CD4-positive, alpha-beta T cell treated with Interleukin-21 for 1 hour (primary cell): ENCODE results near the gene CXADR.

Source experiments
- DNase-seq: peaks from one replicate; pipeline ENCODE4 v3.0.0-alpha.2; 2020

The CXADR gene

DNA sequence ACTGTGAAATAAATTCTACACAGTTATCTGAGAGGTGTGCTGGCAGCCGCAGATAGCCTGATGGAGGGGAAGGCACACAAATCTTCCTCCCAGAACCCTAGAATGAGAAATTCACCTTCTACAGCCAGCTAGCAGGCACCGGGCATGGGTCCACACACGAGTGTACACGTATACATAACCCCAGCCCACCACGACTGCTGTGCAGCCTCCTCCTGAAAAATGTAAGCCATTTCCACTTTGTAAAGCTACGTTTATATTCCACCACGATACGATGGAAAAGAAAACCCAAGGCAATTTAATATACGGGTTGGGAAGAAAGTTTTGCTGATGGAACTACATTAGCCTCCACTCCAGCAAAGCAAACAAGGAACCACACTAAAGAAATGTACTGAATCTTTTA is 98.1 kb downstream of the CXADR start:
- DNase-seq = no peak

DNA sequence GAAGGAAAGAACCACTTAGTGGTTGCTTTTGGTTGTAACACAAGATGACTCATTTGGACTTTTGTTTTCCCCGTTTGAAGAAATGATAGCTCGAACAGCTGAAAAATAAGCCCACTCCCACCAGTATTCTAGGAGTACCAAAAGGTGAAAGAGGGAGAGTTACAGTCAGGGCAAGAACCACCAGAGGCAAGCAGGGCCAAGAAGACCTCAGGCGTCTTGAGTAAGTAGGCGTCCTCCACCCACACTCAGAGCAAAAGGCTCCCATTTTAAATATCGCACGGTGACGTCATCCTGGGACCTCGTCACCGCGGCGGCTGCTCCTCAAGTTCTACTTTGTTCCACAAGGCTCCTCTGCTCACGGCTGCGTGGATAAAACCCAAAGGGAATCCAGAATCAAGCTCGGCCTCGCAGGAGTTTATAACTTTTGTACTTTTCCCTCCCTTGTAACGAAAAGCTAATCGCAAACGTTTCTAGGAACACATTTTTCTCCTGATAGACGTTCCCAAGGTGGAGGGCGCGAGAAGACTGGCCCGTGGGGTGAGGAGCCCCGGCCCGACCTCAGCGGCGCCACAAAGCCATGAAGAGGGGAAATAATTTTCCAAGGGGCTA is 98.7 kb downstream of the CXADR start:
- peak; percentile 84 for DNase-seq

DNA sequence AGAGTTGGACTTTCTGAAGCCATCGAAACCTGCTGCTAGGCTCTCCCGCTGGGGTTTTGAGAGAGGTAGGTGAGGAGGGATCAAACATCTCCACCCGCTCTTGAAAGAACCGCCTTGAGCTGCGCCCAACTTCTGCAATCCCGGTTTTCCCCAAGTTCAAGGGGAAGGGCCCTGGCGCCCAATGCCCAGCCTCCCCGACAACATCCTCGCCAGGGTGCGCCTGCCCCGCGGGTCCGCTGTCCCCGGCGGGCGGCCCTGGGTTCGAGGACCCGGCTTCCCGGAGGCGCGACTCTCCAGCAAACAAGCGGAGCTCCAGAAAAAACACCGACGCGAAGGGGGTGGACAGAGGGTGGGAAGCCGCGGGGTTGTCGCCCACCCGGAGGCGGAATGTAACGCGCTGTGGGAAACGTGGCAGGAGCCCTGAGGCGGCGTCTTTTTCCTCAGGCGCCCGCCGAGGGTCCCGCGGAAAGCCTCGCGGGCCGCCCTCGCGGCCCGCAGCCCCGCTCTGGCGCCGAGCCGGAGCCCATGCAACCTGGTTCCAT is 99.3 kb downstream of the CXADR start:
- peak; percentile 28 for DNase-seq

DNA sequence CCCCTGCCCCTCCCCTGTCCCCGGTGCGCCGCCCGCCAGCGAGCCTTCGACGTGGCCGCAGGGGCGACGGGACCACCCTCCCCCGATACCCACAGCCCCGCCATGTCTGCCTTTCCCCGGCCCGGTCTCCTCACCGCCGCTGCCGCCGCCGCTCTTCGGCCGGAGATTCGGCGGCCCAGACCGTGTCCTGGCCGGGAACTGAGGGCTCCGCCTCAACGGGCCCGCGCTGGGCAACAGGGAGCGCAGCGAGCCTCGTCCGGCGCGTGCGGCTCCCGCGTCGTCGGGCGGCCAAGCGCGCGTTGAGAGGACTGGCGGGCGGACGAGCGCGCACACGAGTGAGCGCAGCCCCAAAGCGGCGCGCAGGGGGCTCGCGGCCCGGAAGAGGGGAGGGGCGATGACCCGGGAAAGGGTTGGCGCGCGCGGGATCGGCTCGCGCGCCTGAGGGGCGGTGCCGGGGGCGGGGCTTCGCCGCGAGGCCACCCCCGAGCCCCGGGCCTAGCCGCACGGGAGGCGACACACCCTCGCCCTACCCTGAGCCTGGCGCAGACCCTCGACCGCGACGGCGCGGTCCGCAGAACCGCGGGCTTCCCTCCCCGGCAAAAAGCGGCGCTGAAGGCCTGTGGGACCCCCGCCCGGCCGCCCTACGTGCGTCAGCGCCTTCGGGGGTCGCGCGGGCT is 99.9 kb downstream of the CXADR start, which contains the start of gene BTG3:
Gene BTG3 (minus strand): TSS at position 337 of the 677 bp plus-strand sequence. CDS start 3,757 bp downstream, outside the sequence.
- DNase-seq = peak; percentile 88

DNA sequence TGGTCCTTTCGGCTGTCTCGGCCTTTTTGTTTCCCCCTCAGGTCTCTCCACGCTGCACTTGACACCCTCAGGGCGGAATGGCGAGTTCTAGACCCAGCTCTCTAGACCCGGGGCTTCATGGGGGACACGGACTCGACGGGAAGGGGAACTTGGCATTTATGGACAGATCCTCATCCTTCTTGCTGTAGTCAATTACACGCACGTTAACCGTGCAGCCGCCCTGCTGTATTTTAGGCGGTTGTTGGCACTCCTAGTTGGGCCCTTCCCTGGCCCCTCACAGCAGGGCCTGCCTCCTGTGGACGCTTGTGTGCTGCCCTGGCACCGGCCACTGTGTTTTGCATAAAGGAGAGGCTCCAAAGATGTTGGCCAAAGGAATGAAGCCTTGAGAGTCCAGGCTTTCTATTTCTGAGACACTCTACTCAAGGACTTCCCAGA is 100.4 kb downstream of the CXADR start:
- no peak for DNase-seq

DNA sequence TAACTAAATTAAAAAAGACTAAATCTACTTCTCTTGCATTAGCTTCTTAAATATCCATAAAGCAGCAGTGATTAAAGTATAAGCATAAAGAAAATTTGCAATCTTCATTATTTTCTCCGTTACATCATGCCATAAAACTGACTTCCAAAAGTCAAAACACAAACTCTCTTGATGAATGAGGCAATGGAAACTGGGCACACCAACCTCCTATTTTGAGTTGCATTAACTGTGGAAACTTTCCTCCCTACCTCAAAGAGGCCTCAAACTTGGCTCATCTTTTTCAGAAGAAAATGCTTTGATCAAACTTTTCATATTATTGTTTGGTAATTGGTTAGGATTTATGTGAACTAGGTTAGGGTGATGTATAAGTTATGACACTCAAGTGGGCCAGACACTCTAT is 104.0 kb downstream of the CXADR start:
- no peak for DNase-seq

DNA sequence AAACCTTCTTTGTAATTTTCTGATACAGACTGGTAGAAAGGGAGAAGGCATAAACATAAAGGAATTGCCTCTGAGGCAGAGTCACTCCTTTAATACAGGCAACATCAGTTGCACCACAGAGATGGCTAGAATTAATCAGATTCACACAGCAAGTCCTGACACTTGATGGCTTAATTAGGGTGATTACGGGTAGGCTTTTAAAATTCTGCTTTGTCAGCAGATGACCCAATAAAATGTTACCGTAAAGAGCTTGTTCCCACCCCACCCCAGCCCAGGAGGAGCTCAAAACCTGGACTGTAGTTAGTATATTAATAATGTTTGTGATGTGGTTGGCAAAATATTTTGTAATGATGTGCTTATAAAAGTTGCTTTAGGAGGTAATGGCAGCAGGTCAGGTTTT is 109.2 kb downstream of the CXADR start:
- DNase-seq = no peak

DNA sequence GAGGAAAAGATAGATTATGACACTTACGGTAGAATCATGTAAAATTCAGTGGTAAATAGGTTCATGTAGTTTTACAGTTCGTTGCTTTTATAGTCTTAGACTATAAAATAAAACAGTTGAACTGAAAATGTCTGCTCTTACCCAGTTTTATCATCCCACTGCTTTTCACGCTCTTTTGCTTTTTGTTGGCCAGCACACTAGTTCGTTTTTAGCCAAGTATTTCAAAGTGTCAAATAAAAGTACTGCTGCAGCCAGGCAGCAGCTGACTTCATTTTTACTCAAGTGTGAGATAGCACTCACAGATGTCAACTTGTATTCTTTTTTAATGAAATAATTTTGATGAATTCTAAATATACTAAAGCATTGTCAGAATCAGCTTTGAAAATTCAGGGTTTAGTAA is 118.4 kb downstream of the CXADR start:
- no peak for DNase-seq

DNA sequence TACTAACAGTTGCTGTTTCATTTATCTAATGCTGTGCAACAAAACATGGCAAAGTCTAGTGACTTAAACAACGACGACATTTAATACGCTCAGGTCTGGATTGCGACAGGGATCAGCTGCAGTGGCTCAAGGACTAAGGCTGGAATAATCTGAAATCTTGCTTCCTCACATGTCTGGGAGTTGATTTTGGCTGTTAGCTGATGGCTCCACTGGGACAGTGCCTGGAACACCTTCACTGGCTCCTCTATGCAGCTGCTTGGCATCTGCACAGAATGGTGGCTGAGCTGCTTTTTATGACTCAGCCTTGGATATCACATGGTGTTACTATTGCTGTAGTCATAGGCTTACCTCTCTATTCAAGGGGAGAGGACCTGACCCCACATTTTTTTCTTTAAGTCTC is 123.9 kb downstream of the CXADR start:
- no peak for DNase-seq

DNA sequence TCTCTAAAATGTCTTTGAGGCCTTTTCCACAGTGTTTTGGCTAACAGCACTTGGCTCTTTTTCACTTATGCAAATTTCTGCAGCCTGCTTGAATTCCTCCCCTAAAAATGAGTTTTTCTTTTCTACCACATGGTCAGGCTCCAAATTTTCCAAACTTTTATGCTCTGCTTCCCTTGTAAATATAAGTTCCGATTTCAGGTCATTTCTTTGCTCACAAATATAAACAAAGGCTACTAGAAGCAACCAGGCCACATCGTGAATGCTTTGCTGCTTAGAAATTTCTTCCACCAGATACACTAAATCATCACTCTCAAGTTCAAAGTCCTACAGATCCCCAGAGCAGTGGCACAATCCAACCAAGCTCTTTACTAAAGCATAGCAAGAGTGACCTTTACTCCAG is 128.0 kb downstream of the CXADR start:
- no peak for DNase-seq
